ENCODE results near the gene VPS45. TPM values are rescaled to one million over a fixed set of nuclear protein-coding genes. Genes with fewer than 3 reads are reported as not detected.
"Not testable (repeated sequence)": the region's sequence is repeated elsewhere in the genome, so short reads cannot be mapped to it uniquely, and the experiment has no call there.

The VPS45 gene
- 21.2 and 34.1 TPM in 2 replicates for total RNA-seq

GRCh38 chr1:150067184-150068108 lies at the start of gene VPS45:
VPS45 (plus strand) TSS chr1:150067776; CDS start chr1:150067858, 82 bp downstream.
- peak; percentile 69 for DNase-seq (ENCODE audit: low read depth, low spot score)

GRCh38 chr1:150018165-150018564 lies 49.4 kb upstream of the VPS45 start:
- no peak for DNase-seq (ENCODE audit: low read depth, low spot score)

DNA sequence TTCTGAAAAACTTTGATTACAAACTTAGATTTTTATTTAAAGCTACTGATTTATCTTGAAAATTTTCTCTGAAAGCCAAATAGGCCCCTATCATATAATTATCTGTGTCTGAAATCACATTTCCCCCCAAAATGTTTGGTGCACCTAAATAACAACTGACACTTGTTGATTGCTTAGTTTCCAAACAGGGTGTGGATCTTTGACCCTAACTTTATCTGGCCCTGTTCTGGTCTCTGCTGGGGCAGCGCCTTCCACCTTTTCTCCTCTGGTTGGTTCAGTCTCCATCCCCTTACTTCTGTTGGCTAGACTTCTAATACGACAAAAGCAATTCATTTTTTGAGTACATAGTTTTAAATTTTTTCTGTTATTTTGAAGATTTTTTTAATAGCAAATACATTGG lies 46.9 kb upstream of the VPS45 start:
- DNase-seq (ENCODE audit: low read depth, low spot score): no peak

DNA sequence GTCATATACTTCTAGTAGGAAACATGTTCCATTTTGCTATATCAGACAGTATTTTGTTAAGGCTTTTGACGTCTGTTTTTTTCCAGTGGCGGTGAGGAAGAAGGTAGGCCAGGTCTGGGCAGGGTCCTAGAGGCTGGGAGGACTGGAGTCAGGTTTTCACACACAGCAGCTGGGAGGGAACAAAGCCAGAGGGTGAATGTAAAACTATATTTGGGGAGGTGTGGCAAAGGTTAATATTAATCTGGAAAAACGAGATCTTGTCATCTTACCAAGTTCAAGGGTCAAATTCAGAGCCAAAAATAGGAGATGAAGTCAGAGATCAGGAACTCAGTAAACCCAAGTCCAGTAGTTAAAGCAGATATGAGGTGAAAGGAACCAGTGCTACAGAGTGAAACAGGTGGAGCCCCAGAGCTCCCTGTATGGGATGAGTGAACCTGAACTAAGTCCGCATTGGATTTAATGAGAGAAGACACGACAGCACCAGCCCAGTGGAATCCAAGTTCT lies 46.3 kb upstream of the VPS45 start:
- DNase-seq (ENCODE audit: low read depth, low spot score): no peak

- no peak for DNase-seq (ENCODE audit: low read depth, low spot score)
These were observed 45.2 kb upstream of the VPS45 start for GRCh38 chr1:150022357-150022756.

- DNase-seq (ENCODE audit: low read depth, low spot score): no peak
These were observed 43.4 kb upstream of the VPS45 start for GRCh38 chr1:150024156-150024555.

- no peak for DNase-seq (ENCODE audit: low read depth, low spot score)
These were observed 39.3 kb upstream of the VPS45 start for GRCh38 chr1:150028322-150028721.

- no peak for DNase-seq (ENCODE audit: low read depth, low spot score)
These were observed 33.2 kb upstream of the VPS45 start for GRCh38 chr1:150034336-150034735.

GRCh38 chr1:150049926-150050325 lies 17.6 kb upstream of the VPS45 start:
- no peak for DNase-seq (ENCODE audit: low read depth, low spot score)

GRCh38 chr1:150051089-150051373 lies 16.5 kb upstream of the VPS45 start:
- no peak for DNase-seq (ENCODE audit: low read depth, low spot score)

DNA sequence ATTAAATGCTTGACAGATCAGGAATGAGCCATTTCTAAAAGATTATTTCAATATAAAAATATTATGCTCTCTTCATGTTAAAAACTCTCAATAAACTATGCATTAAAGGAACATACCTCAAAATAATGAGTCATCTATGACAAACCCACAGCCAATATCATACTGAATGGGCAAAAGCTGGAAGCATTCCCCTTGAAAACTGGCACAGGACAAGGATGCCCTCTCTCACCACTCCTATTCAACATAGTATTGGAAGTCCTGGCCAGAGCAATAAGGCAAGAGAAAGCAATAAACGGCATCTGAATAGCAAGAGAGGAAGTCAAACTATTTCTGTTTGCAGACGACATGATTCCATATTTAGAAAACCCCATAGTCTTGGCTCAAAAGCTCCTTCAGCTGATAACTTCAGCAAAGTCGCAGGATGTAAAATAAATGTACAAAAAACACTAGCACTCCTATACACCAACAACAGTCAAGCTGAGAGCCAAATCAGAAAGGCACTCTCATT lies 15.6 kb upstream of the VPS45 start:
- not testable (repeated sequence) for DNase-seq (ENCODE audit: low read depth, low spot score)

DNA sequence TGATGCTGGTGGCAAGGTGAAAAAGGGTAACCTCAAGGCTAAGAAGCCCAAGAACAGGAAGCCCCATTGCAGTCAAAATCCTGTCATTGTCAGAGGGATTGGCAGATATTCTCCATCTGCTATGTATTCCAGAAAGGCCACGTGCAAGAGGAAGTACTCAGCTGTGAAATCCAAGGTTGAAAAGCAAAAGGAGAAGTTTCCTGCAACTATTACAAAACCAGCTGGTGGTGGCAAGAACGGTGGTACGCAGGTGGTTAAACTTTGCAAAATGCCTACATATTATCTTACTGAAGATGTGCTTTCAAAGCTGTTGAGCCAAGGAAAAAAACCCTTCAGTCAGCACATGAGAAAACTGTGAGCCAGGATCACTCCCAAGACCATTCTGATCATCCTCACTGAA lies 13.7 kb upstream of the VPS45 start:
- no peak for DNase-seq (ENCODE audit: low read depth, low spot score)

GRCh38 chr1:150055507-150055906 lies 12.1 kb upstream of the VPS45 start:
- not testable (repeated sequence) for DNase-seq (ENCODE audit: low read depth, low spot score)

DNA sequence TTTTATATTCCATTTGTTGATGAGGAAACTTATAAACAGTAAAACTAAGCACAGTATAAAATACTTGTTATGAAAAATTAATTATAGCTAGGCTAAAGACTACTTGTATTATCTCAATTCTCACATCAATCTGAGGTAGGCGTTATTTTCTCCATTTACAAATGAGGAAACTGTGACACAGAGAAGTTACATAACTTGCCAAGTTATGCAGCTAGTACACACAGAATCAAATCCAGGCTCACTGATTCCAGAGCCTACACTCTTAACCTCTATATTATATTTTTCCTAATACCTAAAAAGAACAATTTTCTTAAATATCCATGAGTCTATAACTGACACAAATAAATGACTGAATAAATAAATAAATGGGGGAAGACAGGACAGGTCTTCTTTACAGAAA lies 11.2 kb upstream of the VPS45 start:
- DNase-seq (ENCODE audit: low read depth, low spot score): no peak

- DNase-seq (ENCODE audit: low read depth, low spot score): no peak
These were observed 7.3 kb upstream of the VPS45 start for GRCh38 chr1:150060260-150060659.

DNA sequence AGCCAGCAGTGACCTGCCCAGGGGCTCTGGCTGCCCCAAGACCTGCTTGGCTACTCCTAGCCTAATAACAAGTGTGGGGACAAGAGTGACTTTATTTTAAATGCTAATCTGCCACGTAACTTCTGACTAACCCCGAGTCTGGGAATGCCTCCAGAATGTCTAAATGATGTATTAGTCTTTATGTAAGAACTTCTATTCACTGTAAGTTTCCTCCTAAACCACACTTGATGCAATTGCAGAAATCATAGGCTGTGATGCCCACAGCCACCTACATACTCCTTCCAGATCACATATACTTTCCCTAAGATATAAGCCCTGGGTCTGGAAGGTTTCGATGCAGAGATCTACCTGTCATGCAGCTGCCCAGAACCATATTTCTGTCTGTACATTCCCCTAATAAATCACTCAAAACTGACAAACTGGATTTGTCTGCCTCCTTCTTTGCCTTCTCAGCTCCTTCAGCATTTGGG lies 5.9 kb upstream of the VPS45 start:
- DNase-seq (ENCODE audit: low read depth, low spot score): no peak

GRCh38 chr1:150062113-150062512 lies 5.5 kb upstream of the VPS45 start:
- DNase-seq (ENCODE audit: low read depth, low spot score): no peak

- DNase-seq (ENCODE audit: low read depth, low spot score): no peak
These were observed 2.2 kb upstream of the VPS45 start for GRCh38 chr1:150065184-150065871.

DNA sequence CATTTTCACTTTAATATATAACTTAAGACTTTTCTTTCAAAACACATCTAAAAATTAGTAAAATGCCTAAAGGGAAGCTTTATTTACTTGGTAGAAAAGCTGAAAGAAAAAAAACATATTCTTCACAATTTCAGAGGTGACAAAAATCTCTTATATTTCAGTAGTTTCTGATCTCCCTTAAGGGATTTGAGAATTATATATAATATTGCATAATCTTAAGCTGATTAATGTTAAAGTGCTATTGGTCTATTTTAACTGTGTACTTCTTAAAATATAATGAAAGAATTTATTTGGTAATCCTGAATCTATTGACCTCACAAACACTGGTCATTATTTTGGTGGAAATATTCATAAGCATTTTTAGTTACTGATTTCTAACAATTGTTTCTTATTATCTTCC lies 1.2 kb upstream of the VPS45 start:
- no peak for DNase-seq (ENCODE audit: low read depth, low spot score)

- DNase-seq (ENCODE audit: low read depth, low spot score): no peak
These were observed 765 bp upstream of the VPS45 start for GRCh38 chr1:150066838-150067183.

DNA sequence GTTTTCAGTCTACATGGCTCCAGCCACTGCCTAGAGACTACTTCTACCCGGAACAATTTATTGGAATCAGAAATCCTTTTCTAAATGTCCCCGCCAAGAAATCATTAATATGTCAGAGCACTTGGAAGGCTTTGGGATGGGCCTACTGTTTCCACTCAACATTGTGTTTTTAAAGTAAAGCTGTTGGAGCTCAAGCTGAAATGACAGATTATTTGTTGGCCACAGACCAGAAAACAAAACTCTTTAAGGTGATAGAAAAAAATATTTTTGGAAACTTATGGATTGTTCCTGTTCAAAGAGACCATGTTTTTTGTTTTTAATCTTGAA lies 496 bp downstream of the VPS45 start:
- no peak for DNase-seq (ENCODE audit: low read depth, low spot score)

- DNase-seq (ENCODE audit: low read depth, low spot score): no peak
These were observed 2.3 kb downstream of the VPS45 start for GRCh38 chr1:150069923-150070322.

- DNase-seq (ENCODE audit: low read depth, low spot score): no peak
These were observed 5.4 kb downstream of the VPS45 start for GRCh38 chr1:150072959-150073358.
